Vagina (tissue), 2 donors: Measurements from ENCODE around the gene HINT3. TPM values are rescaled to one million over a fixed set of nuclear protein-coding genes. Genes with fewer than 3 reads are reported as not detected.

Experiments used
- DNase-seq, 2 donors: peaks; one replicate each; pipeline ENCODE4 v3.0.0-alpha.2; 2017; ENCODE audit errors: extremely low spot score in 2 of 2
- H3K27ac ChIP-seq: fragments of 200-600 bp; sonication (generic); one replicate; pipeline ENCODE4 v1.5.1; 2019
- H3K27me3 ChIP-seq: fragments of 200-600 bp; sonication (generic); one replicate; pipeline ENCODE4 v1.5.1; 2019
- H3K36me3 ChIP-seq, 2 donors: fragments of 200-600 bp; sonication (generic); one replicate each; pipeline ENCODE4 v1.5.1; 2017 to 2019
- H3K4me1 ChIP-seq: fragments of 200-600 bp; sonication (generic); one replicate; pipeline ENCODE4 v1.5.1; 2019
- H3K4me3 ChIP-seq, 2 donors: fragments of 200-600 bp; sonication (generic); 1 replicate in 1 of 2; 2 replicates in 1 of 2; pipeline ENCODE4 v1.5.1; 2016 to 2019
- H3K9me3 ChIP-seq: fragments of 200-600 bp; sonication (generic); one replicate; pipeline ENCODE4 v1.5.1; 2019
- CTCF ChIP-seq, 3 experiments: fragments of 450-650 bp in 2 of 3; fragments of 200-600 bp in 1 of 3; sonication (generic) in 1 of 3; IDR thresholded peaks; one replicate each; pipeline ENCODE4 v1.5.1; 2017 to 2019; ENCODE audit warnings: antibody characterized with exemption in 3 of 3, mild to moderate bottlenecking in 2 of 3, moderate library complexity in 2 of 3
- POLR2A ChIP-seq, 2 donors: fragments of 450-650 bp; IDR thresholded peaks; one replicate each; pipeline ENCODE4 v1.6.1; 2017; ENCODE audit warnings: antibody characterized with exemption in 2 of 2, mild to moderate bottlenecking in 2 of 2, moderate library complexity in 2 of 2
- POLR2AphosphoS5 ChIP-seq, 2 donors: sonication (generic); formaldehyde crosslinking; IDR thresholded peaks; one replicate each; pipeline ENCODE4 v1.9.0; 2017; ENCODE audit warnings: antibody characterized with exemption in 2 of 2, mild to moderate bottlenecking in 2 of 2, low read depth in 1 of 2; ENCODE audit not compliant: insufficient read depth in 1 of 2
- intact Hi-C: fragments of 100-400 bp; cut with DNase I; formaldehyde crosslinking; loops from one replicate; pipeline ENCODE4 v1.15.1; 2023
- total RNA-seq: library from RNA; depleted of rRNA; stranded (reverse); fragments of >200 nt; gene quantifications from one replicate; pipeline ENCODE4 v1.2.3, GENCODE V29; 2016

The HINT3 gene
- total RNA-seq, 1 donor from 2014 or later: 18.4 TPM

- intact Hi-C loops: no loop called here
- no peak for DNase-seq
- Histone ChIP-seq H3K27ac (no peak overlapping the region), H3K4me1 (peaks cover 22% of the 10 kb centered on the region), H3K4me3 (no peak overlapping the region), H3K27me3 (no peaks in the 10 kb centered on the region), H3K36me3 (no peaks in the 10 kb centered on the region), H3K9me3 (no peaks in the 10 kb centered on the region)
- TF ChIP-seq CTCF (IDR thresholded peaks at IDR 0.05): no peak
- TF ChIP-seq POLR2AphosphoS5 (IDR thresholded peaks at IDR 0.05; ENCODE audit: insufficient read depth in 1 of 2, low read depth in 1 of 2): no peak
- no peak for TF ChIP-seq POLR2A (IDR thresholded peaks at IDR 0.05)
These were observed 16.8 kb upstream of the HINT3 start for GRCh38 chr6:125939791-125940190.

- no peaks in the 10 kb centered on the region for H3K36me3 ChIP-seq
- H3K27me3 ChIP-seq: no peaks in the 10 kb centered on the region
- no peak overlapping the region for H3K4me3 ChIP-seq
- no peak for DNase-seq
- H3K9me3 ChIP-seq: no peaks in the 10 kb centered on the region
- intact Hi-C loops: no loop called here
- peaks cover 22% of the 10 kb centered on the region for H3K4me1 ChIP-seq
- peak overlapping the region; percentile 34 for H3K27ac ChIP-seq
- no peak for TF ChIP-seq POLR2A (IDR thresholded peaks at IDR 0.05)
- TF ChIP-seq POLR2AphosphoS5 (IDR thresholded peaks at IDR 0.05; ENCODE audit: insufficient read depth in 1 of 2, low read depth in 1 of 2): no peak
- TF ChIP-seq CTCF (IDR thresholded peaks at IDR 0.05): no peak
These were observed 16.1 kb upstream of the HINT3 start for GRCh38 chr6:125940247-125941041.

- Histone ChIP-seq H3K4me1 (peaks cover 42% of the 10 kb centered on the region), H3K27ac (no peak overlapping the region), H3K4me3 (no peak overlapping the region), H3K36me3 (no peaks in the 10 kb centered on the region), H3K9me3 (no peaks in the 10 kb centered on the region), H3K27me3 (no peaks in the 10 kb centered on the region)
- no peak for DNase-seq
- no peak for TF ChIP-seq POLR2A (IDR thresholded peaks at IDR 0.05)
- TF ChIP-seq CTCF (IDR thresholded peaks at IDR 0.05): no peak
- TF ChIP-seq POLR2AphosphoS5 (IDR thresholded peaks at IDR 0.05; ENCODE audit: insufficient read depth in 1 of 2, low read depth in 1 of 2): no peak
- intact Hi-C loops: no loop called here
These were observed 13.7 kb upstream of the HINT3 start for GRCh38 chr6:125942672-125943527.

GRCh38 chr6:125943528-125944433 is 12.8 kb upstream of the HINT3 start:
- no peak for TF ChIP-seq POLR2A (IDR thresholded peaks at IDR 0.05)
- TF ChIP-seq POLR2AphosphoS5 (IDR thresholded peaks at IDR 0.05; ENCODE audit: insufficient read depth in 1 of 2, low read depth in 1 of 2): no peak
- no peak for DNase-seq
- Histone ChIP-seq H3K9me3 (no peaks in the 10 kb centered on the region), H3K36me3 (no peaks in the 10 kb centered on the region), H3K4me1 (peaks cover 42% of the 10 kb centered on the region), H3K27me3 (no peaks in the 10 kb centered on the region), H3K4me3 (no peak overlapping the region), H3K27ac (peak overlapping the region; percentile 71)
- intact Hi-C loops: no loop called here

GRCh38 chr6:125944434-125944816 is 12.1 kb upstream of the HINT3 start:
- Histone ChIP-seq H3K4me3 (no peak overlapping the region), H3K27me3 (no peaks in the 10 kb centered on the region), H3K27ac (peak overlapping the region; percentile 71), H3K4me1 (peaks cover 42% of the 10 kb centered on the region), H3K9me3 (no peaks in the 10 kb centered on the region), H3K36me3 (no peaks in the 10 kb centered on the region)
- intact Hi-C loops: no loop called here
- no peak for DNase-seq
- no peak for TF ChIP-seq POLR2A (IDR thresholded peaks at IDR 0.05)
- TF ChIP-seq CTCF (IDR thresholded peaks at IDR 0.05): no peak
- peak in 1 of 2 donors; percentile 85 for TF ChIP-seq POLR2AphosphoS5 (IDR thresholded peaks at IDR 0.05; ENCODE audit: insufficient read depth in 1 of 2, low read depth in 1 of 2)
